ENCODE measurements around the gene ZNF236.

The ZNF236 gene

GRCh38 chr18:76859474-76860339 is 37.4 kb downstream of the ZNF236 start:
- no peak for DNase-seq (ENCODE audit: low spot score)

- DNase-seq (ENCODE audit: low spot score): no peak
Measured at GRCh38 chr18:76860411-76860810, 38.1 kb downstream of the ZNF236 start.

- no peak for DNase-seq (ENCODE audit: low spot score)
Measured at GRCh38 chr18:76866666-76867065, 44.3 kb downstream of the ZNF236 start.

- no peak for DNase-seq (ENCODE audit: low spot score)
Measured at GRCh38 chr18:76873311-76873710, 51.0 kb downstream of the ZNF236 start.

- no peak for DNase-seq (ENCODE audit: low spot score)
Measured at GRCh38 chr18:76873713-76874112, 51.4 kb downstream of the ZNF236 start.

- DNase-seq (ENCODE audit: low spot score): no peak
Measured at GRCh38 chr18:76874642-76875389, 52.5 kb downstream of the ZNF236 start.

- peak; percentile 43 for DNase-seq (ENCODE audit: low spot score)
Measured at GRCh38 chr18:76875390-76876325, 53.3 kb downstream of the ZNF236 start.

- DNase-seq (ENCODE audit: low spot score): no peak
Measured at GRCh38 chr18:76878426-76878825, 56.1 kb downstream of the ZNF236 start.

- DNase-seq (ENCODE audit: low spot score): no peak
Measured at GRCh38 chr18:76880026-76880425, 57.7 kb downstream of the ZNF236 start.

- DNase-seq (ENCODE audit: low spot score): no peak
Measured at GRCh38 chr18:76881744-76882143, 59.4 kb downstream of the ZNF236 start.

GRCh38 chr18:76882146-76882545 is 59.8 kb downstream of the ZNF236 start:
- DNase-seq (ENCODE audit: low spot score): no peak

GRCh38 chr18:76885001-76885400 is 62.6 kb downstream of the ZNF236 start:
- DNase-seq (ENCODE audit: low spot score): no peak

- no peak for DNase-seq (ENCODE audit: low spot score)
Measured at GRCh38 chr18:76886112-76886511, 63.8 kb downstream of the ZNF236 start.

- DNase-seq (ENCODE audit: low spot score): no peak
Measured at GRCh38 chr18:76889091-76889699, 66.8 kb downstream of the ZNF236 start.

- peak; percentile 27 for DNase-seq (ENCODE audit: low spot score)
Measured at GRCh38 chr18:76892832-76893231, 70.5 kb downstream of the ZNF236 start.

- DNase-seq (ENCODE audit: low spot score): no peak
Measured at GRCh38 chr18:76894566-76895346, 72.4 kb downstream of the ZNF236 start.

- no peak for DNase-seq (ENCODE audit: low spot score)
Measured at GRCh38 chr18:76895498-76895897, 73.1 kb downstream of the ZNF236 start.

GRCh38 chr18:76896677-76897076 is 74.3 kb downstream of the ZNF236 start:
- DNase-seq (ENCODE audit: low spot score): no peak

- DNase-seq (ENCODE audit: low spot score): no peak
Measured at GRCh38 chr18:76897257-76897656, 74.9 kb downstream of the ZNF236 start.

- DNase-seq (ENCODE audit: low spot score): no peak
Measured at GRCh38 chr18:76903386-76903785, 81.0 kb downstream of the ZNF236 start.

GRCh38 chr18:76905821-76906220 is 83.5 kb downstream of the ZNF236 start:
- no peak for DNase-seq (ENCODE audit: low spot score)
